Activated naive CD4-positive, alpha-beta T cell treated with anti-CD3 and anti-CD28 coated beads for 36 hours (primary cell): ENCODE data around the gene LPCAT2. TPM values are rescaled to one million over a fixed set of nuclear protein-coding genes. Genes with fewer than 3 reads are reported as not detected.

ENCODE experiments used
- CTCF ChIA-PET: fragments of 350-600 bp; sonication (Branson Sonifier 250); formaldehyde crosslinking; loops from one replicate; lab custom pipeline; 2021; ENCODE audit warnings: antibody characterized with exemption; lab: Charles Lee
- DNase-seq: peaks from one replicate; pipeline ENCODE4 v3.0.0-alpha.2; 2020
- H3K27ac Mint-ChIP-seq: one replicate; pipeline ENCODE4 v1.8.0; 2021; ENCODE audit warnings: mild to moderate bottlenecking, mixed read lengths
- H3K27me3 Mint-ChIP-seq: one replicate; pipeline ENCODE4 v1.8.0; 2021; ENCODE audit warnings: low read depth, mixed read lengths
- H3K36me3 Mint-ChIP-seq: one replicate; pipeline ENCODE4 v1.8.0; 2021; ENCODE audit warnings: low read depth, mixed read lengths
- H3K4me1 Mint-ChIP-seq: one replicate; pipeline ENCODE4 v1.8.0; 2021; ENCODE audit warnings: low read depth, mixed read lengths
- H3K4me3 Mint-ChIP-seq: one replicate; pipeline ENCODE4 v1.8.0; 2021; ENCODE audit warnings: mild to moderate bottlenecking, moderate library complexity, mixed read lengths
- H3K9me3 Mint-ChIP-seq: one replicate; pipeline ENCODE4 v1.8.0; 2021; ENCODE audit warnings: mixed read lengths
- intact Hi-C: fragments of 100-400 bp; cut with micrococcal nuclease; formaldehyde crosslinking; loops from one replicate; pipeline ENCODE4 v1.15.1; 2023
- total RNA-seq, 2 experiments: library from RNA; stranded (reverse); gene quantifications; one replicate each; pipeline ENCODE4 v1.2.3, GENCODE V29; 2021

The LPCAT2 gene
- total RNA-seq, 2 experiments from 2014 or later = 0.12 to 0.32 TPM

- no peak for DNase-seq
- H3K9me3 Mint-ChIP-seq = peaks cover 2% of the 10 kb centered on the region
- no peak overlapping the region for H3K27ac Mint-ChIP-seq
- CTCF ChIA-PET = no interaction called here
- intact Hi-C loops = no loop called here
- H3K27me3 Mint-ChIP-seq = peaks cover 9% of the 10 kb centered on the region
- H3K36me3 Mint-ChIP-seq = no peaks in the 10 kb centered on the region
- no peaks in the 10 kb centered on the region for H3K4me1 Mint-ChIP-seq
- no peak overlapping the region for H3K4me3 Mint-ChIP-seq
Observed at GRCh38 chr16:55630774-55631173, 121.9 kb downstream of the LPCAT2 start.

GRCh38 chr16:55632259-55632658 is 123.4 kb downstream of the LPCAT2 start:
- Mint-ChIP-seq H3K9me3 (peaks cover 2% of the 10 kb centered on the region), H3K27me3 (peaks cover 11% of the 10 kb centered on the region), H3K27ac (no peak overlapping the region), H3K36me3 (no peaks in the 10 kb centered on the region), H3K4me3 (no peak overlapping the region), H3K4me1 (no peaks in the 10 kb centered on the region)
- CTCF ChIA-PET = no interaction called here
- intact Hi-C loops = no loop called here
- no peak for DNase-seq

GRCh38 chr16:55634193-55634592 is 125.3 kb downstream of the LPCAT2 start:
- intact Hi-C loops = no loop called here
- CTCF ChIA-PET = interaction anchor here (0.9 kb wide), 1 partner anchor 166 kb away, joined by 3 read pairs; no protein-coding TSS in a partner anchor
- H3K4me1 Mint-ChIP-seq = no peaks in the 10 kb centered on the region
- no peaks in the 10 kb centered on the region for H3K36me3 Mint-ChIP-seq
- DNase-seq = no peak
- H3K9me3 Mint-ChIP-seq = peaks cover 2% of the 10 kb centered on the region
- no peak overlapping the region for H3K27ac Mint-ChIP-seq
- H3K4me3 Mint-ChIP-seq = no peak overlapping the region
- peaks cover 11% of the 10 kb centered on the region for H3K27me3 Mint-ChIP-seq

Other genes starting within 250 kb of the LPCAT2 start
- gene IRX6, start 184.9 kb upstream of the LPCAT2 start, total RNA-seq = not detected
- gene MMP2, start 29.9 kb upstream of the LPCAT2 start, total RNA-seq = not detected
- gene CAPNS2, start 57.6 kb downstream of the LPCAT2 start, total RNA-seq = not detected
- gene SLC6A2, start 146.9 kb downstream of the LPCAT2 start, total RNA-seq = not detected